Activated CD4-positive, alpha-beta T cell treated with anti-CD3 and anti-CD28 coated beads, Interleukin-2, Interleukin-6, amounts not matched to agents 100 ng/mL and 50 ng/mL, durations not matched to agents 16 hours and 8 hours (primary cell): ENCODE data around the gene CCNQ.
A peak's percentile ranks its signal among the peaks of the same experiment; 100 is the strongest.

Source experiments
- DNase-seq: peaks from one replicate; pipeline ENCODE4 v3.0.0-alpha.2; 2020

Gene CCNQ

GRCh38 chrX:153595387-153595786, 3.6 kb downstream of the CCNQ start:
- no peak for DNase-seq

DNA sequence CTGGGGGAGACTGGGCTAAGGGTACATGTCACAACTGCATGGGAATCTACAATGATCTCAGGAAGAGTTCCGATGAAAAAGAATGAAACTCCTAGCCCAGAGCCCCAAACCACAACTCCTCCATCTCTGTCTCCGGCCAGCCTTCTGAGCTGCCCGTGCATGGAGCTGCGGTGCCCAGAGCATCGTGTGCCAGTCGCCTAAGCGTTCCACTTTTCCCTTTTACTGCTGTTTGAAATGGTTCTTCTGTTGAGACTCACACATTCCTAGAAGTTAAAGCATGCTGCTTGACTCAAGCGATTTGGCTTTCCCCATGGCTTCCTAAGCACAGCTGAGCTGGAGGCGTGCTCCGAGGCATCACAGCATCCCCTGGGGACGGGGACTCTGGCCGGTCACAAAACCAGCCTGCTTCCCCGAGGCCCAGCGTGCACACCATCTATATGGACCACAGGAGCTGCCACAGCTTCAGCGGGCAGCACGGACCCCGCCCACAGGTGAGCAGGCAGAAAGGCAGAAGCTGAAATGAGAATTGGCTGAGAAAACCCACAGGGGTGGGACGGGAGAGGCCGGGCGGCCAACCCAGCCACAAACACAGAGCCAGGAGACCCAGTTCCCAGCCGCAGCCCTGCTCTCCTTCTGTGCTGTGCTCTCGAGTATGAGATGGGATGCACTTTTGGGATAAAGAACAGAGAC, 5.0 kb downstream of the CCNQ start:
- no peak for DNase-seq

GRCh38 chrX:153592966-153593688, 5.8 kb downstream of the CCNQ start:
- no peak for DNase-seq

- DNase-seq: no peak
Measured at GRCh38 chrX:153592091-153592833, 6.7 kb downstream of the CCNQ start.

GRCh38 chrX:153590961-153591956, 7.7 kb downstream of the CCNQ start:
- DNase-seq: no peak

DNA sequence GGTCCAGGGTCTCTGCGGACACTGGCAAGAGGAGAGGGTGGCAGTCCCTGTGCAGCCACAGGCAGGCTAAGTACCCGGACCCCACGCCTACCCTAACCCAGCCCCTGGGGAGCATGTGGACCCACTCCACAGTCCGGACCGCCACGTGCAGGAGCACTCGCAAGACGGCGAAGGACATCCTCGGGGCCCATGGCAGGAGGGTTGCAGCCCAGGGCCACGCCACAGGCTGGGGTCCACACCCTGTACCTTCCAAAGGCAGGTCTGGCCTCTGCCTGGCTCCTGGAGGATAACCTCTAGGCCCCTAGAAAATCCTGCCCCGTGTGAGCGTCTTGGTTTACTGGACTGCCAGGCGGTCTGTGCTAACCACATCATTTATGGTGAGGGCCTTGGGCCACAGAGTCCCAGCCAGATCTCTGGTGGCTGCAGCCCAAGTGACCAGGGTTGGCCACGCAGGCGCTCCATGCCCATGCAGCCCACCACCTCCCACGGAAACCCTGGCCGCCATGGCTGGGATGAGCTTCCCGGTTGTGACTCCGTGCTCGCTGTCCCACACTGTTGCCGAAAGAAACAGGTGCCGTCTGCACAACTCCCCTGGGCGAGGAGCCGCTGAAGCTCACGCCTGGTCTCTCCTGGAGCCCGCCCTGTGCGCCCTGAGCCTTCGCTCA, 10.0 kb downstream of the CCNQ start:
- DNase-seq: no peak

DNA sequence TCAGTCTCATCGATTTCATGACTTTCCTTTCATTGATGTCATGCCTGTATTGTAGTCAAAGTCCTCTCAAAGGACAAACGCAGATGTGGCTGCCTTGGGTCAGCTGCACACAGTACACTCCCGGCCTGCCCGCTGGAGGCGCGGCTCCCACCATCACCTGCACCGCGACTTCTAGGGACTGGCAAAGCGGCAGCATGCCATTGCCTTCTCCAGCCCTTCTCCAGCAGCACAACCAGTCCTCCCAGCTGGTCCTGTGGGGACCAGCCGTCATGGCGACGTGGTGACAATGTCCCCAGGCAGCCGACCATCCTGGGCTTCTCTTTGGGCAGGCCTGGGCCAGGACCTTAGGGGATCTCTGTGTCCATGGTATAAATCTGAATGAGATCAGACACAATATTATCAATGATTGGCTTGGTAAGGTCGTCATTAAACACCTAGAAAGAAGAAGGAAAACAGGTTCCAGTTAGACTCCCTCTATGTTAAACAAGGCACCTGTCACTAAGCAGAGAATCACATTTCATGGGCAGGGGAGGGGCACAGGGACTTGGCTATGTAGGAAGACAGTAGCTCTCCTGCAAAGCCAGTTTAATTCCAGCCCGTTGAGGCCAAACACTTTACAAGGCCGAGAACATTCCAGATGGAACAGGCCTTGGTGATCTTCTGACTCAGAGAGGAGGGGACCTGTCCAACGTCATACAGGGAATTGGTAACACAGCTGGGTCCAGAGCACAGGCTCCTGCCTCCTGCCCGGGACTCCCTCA, 10.7 kb downstream of the CCNQ start:
- no peak for DNase-seq

- no peak for DNase-seq
Measured at GRCh38 chrX:153587342-153587741, 11.6 kb downstream of the CCNQ start.

DNA sequence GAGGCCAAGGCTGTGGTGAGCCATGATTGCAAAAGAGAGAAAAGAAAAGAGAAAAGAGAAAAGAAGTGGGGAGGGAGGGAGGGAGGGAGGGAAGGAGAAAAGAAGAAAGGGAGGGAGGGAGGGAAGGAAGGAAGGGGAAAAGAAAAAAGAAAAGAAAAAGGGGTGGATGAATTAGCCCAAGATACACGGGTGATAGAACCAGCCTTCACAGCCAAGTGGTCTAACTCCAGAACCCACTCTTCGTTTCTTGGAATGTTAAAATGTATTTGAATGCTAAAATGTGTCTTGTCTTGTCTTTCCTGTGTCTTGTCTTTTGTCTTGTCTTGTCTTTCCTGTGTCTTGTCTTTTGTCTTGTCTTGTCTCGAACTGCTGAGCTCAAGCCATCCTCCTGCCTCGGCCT, 13.1 kb downstream of the CCNQ start:
- no peak for DNase-seq

GRCh38 chrX:153583433-153583832, 15.5 kb downstream of the CCNQ start:
- no peak for DNase-seq

DNA sequence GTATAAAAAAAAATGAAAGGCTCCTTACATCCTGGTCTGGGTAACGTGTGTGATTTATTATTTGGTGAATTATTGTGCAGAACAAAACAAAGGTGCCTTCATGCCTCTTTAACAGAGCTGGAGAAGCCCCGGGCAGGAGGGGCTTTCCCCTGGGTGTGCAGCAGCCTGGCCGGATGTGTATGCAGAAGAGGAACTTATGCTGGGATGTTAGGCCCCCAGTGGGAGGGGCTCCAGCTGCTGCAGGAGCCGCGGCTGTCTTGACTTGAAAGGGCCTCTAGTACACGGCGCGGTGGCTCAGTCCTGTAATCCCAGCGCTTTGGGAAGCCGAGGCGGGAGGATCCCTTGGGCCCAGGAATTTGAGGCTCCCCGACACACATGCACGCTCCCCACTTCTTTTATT, 16.0 kb downstream of the CCNQ start:
- peak; percentile 61 for DNase-seq

DNA sequence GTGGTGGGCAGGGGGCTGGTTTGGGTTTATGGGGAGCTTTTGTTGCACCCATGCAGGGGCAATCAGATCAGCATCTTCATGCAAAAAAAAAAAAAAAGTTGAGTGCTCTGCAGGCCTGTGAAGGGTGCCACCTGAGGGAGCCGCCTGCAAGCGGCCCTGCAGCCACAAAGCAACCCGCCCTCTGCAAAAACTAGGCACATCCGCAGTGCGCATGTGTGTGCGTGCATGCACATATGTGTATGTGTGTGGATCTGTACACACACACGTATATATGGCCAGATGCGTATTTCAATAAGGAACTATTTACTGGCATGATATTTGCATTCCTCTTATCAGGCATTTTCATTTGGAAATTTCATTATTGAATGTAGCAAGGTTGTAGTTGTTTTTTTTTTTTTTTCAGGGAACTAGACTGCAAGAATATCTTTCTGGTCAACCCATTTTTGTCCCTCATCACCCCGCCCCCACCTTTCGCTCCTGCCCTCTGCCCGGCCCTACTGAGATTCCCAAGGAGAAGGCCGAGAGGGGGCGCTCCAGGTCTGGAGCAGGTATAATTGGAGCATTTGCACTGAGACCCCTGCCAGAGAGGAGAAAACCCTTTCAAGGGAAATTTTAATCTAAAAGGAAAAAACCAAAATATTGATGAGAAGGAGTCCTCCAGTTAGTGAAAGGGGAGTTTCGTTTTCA, 18.1 kb downstream of the CCNQ start:
- no peak for DNase-seq

DNA sequence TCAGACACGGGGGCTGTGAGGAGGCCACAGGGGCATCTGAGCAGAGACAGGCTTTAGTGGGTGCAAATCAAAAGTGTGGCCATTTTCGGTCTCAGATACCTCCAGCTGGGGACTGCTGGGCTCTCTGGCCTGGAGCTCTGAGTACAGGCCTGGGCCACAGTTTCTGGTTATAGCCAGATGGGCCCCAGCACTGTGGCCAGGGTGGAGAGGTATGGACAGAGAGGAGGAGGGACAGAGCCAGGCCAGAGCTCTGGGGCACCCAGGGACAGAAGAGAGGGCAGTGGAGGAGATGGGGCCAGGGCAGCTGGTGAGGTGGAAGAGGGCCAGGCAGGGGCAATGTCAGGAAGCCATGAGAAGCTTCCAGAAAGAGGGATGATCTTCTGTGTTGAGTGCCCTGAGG, 20.1 kb downstream of the CCNQ start:
- no peak for DNase-seq

DNA sequence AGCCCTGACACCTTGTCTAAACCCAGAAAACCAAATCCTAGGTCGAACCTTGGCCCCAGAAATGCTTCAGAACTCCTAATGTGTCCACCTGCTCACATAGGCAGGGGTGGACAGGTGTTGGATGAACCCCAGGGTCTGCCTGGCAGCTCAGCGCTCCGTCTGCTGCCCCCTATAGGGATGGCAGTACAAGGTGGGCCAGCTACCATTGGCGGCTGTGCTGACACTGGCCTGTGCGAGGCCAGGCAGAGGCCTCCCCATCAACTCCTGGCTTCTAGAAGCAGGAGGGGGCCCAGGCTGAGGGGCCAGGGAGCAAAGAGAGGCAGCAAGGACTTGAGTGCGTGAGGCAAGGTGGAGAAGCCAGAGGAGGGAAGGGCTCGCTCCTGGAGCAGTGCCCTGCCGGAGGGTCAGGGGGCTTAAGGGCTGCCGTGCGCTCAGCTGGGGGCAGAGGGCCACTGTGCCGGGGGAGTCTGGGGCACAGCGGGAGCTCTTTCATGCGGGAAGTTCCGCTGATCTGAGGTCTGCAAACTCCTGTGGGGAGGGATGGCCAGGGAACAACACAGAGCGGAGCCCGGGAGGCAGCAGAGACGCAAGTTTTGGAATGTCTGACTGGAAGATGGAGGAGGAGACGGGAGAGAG, 20.6 kb downstream of the CCNQ start:
- DNase-seq: no peak

GRCh38 chrX:153576961-153577360, 22.0 kb downstream of the CCNQ start:
- DNase-seq: no peak

- no peak for DNase-seq
Measured at GRCh38 chrX:153576239-153576870, 22.6 kb downstream of the CCNQ start.

DNA sequence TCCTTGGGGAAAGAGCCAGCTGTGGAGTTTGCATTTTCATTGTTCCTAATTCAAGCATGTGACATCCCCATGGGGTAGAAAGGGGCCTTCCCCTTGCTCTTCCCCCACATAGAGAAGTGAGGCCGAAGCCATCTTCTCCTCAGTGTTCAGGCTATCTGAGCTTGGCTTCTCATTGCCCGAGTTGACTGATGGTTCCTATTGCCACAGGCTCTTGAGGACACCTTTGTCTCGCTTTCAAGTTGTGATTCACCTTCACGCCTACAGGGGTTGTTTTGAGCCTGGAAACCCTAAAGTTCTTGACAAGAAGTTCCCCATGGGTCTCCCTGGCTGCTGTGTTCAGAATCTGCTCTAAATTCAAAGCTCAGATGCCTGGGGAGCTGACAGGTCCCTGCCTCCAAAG, 25.0 kb downstream of the CCNQ start:
- peak; percentile 8 for DNase-seq

- no peak for DNase-seq
Measured at GRCh38 chrX:153572601-153573000, 26.3 kb downstream of the CCNQ start.

GRCh38 chrX:153571534-153571908, 27.4 kb downstream of the CCNQ start:
- no peak for DNase-seq

DNA sequence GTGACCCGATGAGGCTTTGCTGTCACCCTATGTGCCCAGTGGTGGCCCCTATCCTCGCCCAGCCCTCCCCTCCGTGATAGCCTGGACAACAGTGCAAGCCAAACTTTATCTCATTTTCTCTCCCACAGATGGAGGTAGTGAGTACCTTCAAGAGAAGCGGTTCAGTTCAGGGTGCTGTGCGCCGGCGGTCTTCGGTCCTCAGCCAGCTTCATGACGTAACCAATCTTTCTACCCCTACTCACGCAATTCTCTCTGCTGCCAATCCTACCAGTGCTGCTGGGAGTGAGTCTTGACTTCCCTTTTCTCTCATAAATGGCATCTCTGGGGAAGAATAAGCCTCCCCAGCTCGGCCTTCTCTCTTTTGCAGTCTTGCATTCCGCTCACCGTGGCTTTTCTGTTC, 29.5 kb downstream of the CCNQ start:
- DNase-seq: no peak
